Epithelial cell of proximal tubule (primary cell): ENCODE measurements around the gene MYT1. TPM values are rescaled to one million over a fixed set of nuclear protein-coding genes. Genes with fewer than 3 reads are reported as not detected.

ENCODE experiments used
- DNase-seq: peaks from one replicate; pipeline ENCODE4 v3.0.0-alpha.2; 2011; ENCODE audit warnings: low read depth
- H3K4me3 ChIP-seq: 2 replicates; pipeline ENCODE4 v1.5.1; 2011; ENCODE audit warnings: low read depth, mild to moderate bottlenecking, low read length
- CTCF ChIP-seq: conservative IDR thresholded peaks from 2 replicates; pipeline ENCODE4 v1.5.1; 2012; ENCODE audit warnings: low read depth, mild to moderate bottlenecking, low read length
- total RNA-seq: library from RNA; depleted of rRNA; stranded (reverse); fragments of >200 nt; gene quantifications from 2 replicates; pipeline ENCODE4 v1.2.3, GENCODE V29; 2015

The MYT1 gene
- total RNA-seq, 1 donor from 2014 or later = not detected

- no peak for DNase-seq
- H3K4me3 ChIP-seq = no peak overlapping the region
- no peak for TF ChIP-seq CTCF
These were observed 82.5 kb downstream of the MYT1 start for GRCh38 chr20:64246616-64247306.

- H3K4me3 ChIP-seq = no peak overlapping the region
- DNase-seq = no peak
- no peak for TF ChIP-seq CTCF
These were observed 83.0 kb downstream of the MYT1 start for GRCh38 chr20:64247307-64247618.

GRCh38 chr20:64247970-64248841 lies 84.0 kb downstream of the MYT1 start:
- no peak for TF ChIP-seq CTCF
- no peak for DNase-seq
- H3K4me3 ChIP-seq = no peak overlapping the region

- no peak overlapping the region for H3K4me3 ChIP-seq
- DNase-seq = no peak
- no peak for TF ChIP-seq CTCF
These were observed 85.8 kb downstream of the MYT1 start for GRCh38 chr20:64250027-64250426.

GRCh38 chr20:64253000-64253383 lies 88.7 kb downstream of the MYT1 start:
- no peak for TF ChIP-seq CTCF
- no peak overlapping the region for H3K4me3 ChIP-seq
- DNase-seq = no peak

GRCh38 chr20:64253443-64253842 lies 89.2 kb downstream of the MYT1 start:
- H3K4me3 ChIP-seq = no peak overlapping the region
- DNase-seq = no peak
- TF ChIP-seq CTCF = no peak

- no peak overlapping the region for H3K4me3 ChIP-seq
- no peak for DNase-seq
- no peak for TF ChIP-seq CTCF
These were observed 89.9 kb downstream of the MYT1 start for GRCh38 chr20:64254156-64254555.
